H1 (cell line): ENCODE results near the gene C1orf185.

Source experiments
- CEBPB ChIP-seq: IDR thresholded peaks from 2 replicates; pipeline ENCODE4 v1.6.1; 2012; ENCODE audit warnings: low read depth, low read length
- CTBP2 ChIP-seq: IDR thresholded peaks from 2 replicates; pipeline ENCODE4 v1.7.0; 2011; ENCODE audit warnings: borderline replicate concordance, mild to moderate bottlenecking, moderate library complexity, mixed read lengths, low read length; ENCODE audit not compliant: insufficient read depth, insufficient read length
- PHF8 ChIP-seq: fragments of 200-600 bp; sonication (generic); conservative IDR thresholded peaks from 2 replicates; pipeline ENCODE4 v1.7.1; 2012; ENCODE audit warnings: low read depth, mild to moderate bottlenecking, inconsistent platforms, low read length, moderate library complexity
- POU5F1 ChIP-seq: IDR thresholded peaks from 2 replicates; pipeline ENCODE4 v1.6.1; 2011; ENCODE audit warnings: low read depth, mild to moderate bottlenecking, low read length, moderate library complexity
- SP2 ChIP-seq: IDR thresholded peaks from 2 replicates; pipeline ENCODE4 v1.6.1; 2012; ENCODE audit warnings: mild to moderate bottlenecking, low read length, inconsistent platforms
- TF ChIP-seq, protein P1 (sequence below), 3 experiments: IDR thresholded peaks; 1 replicate in 2 of 3; 2 replicates in 1 of 3; pipeline versions ENCODE4 v1.5.1 to v1.6.1; 2011; ENCODE audit warnings: low read length in 3 of 3, mild to moderate bottlenecking in 3 of 3, inconsistent platforms in 2 of 3, low read depth in 1 of 3, moderate library complexity in 1 of 3; ENCODE audit not compliant: insufficient read depth in 1 of 3; ENCODE audit errors: control extremely low read depth in 1 of 3

- TF ChIP-seq CEBPB = no peak
- TF ChIP-seq POU5F1 = no peak
- no peak for TF ChIP-seq CTBP2
- TF ChIP-seq, protein P1, sequence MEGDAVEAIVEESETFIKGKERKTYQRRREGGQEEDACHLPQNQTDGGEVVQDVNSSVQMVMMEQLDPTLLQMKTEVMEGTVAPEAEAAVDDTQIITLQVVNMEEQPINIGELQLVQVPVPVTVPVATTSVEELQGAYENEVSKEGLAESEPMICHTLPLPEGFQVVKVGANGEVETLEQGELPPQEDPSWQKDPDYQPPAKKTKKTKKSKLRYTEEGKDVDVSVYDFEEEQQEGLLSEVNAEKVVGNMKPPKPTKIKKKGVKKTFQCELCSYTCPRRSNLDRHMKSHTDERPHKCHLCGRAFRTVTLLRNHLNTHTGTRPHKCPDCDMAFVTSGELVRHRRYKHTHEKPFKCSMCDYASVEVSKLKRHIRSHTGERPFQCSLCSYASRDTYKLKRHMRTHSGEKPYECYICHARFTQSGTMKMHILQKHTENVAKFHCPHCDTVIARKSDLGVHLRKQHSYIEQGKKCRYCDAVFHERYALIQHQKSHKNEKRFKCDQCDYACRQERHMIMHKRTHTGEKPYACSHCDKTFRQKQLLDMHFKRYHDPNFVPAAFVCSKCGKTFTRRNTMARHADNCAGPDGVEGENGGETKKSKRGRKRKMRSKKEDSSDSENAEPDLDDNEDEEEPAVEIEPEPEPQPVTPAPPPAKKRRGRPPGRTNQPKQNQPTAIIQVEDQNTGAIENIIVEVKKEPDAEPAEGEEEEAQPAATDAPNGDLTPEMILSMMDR (IDR thresholded peaks at IDR 0.05; ENCODE audit: control extremely low read depth in 1 of 3, insufficient read depth in 1 of 3, low read depth in 1 of 3, low read length in 3 of 3) = no peak
- no peak for TF ChIP-seq PHF8
- no peak for TF ChIP-seq SP2
These were observed 66.3 kb downstream of the C1orf185 start for GRCh38 chr1:51168266-51168845.
